GM12891 (cell line): Measurements from ENCODE around the gene URI1.
"Not testable (repeated sequence)": the region's sequence is repeated elsewhere in the genome, so short reads cannot be mapped to it uniquely, and the experiment has no call there.

ENCODE experiments used
- POLR2A ChIP-seq: IDR thresholded peaks from 2 replicates; pipeline ENCODE4 v1.6.1; 2011; ENCODE audit warnings: low read depth, low read length, control low read depth
- TAF1 ChIP-seq: IDR thresholded peaks from 2 replicates; pipeline ENCODE4 v1.6.1; 2011; ENCODE audit warnings: low read depth, low read length, control low read depth

DNA sequence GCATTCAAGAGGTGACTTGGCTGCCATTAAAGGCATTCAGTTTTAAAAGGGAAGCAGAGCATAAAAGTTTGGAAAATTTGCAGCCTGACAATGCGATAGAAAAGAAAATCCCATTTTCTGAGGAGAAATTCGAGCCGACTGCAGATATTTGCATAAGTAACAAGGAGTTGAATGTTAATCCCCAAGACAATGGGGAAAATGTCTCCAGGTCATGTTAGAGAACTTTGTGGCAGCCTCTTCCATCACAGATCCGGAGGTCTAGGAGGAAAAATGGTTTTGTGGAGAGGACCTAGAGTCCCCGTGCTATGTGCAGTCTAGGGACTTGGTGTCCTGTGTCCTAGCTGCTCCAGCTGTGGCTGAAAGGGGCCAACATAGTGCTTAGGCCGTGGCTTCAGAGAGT, 99.9 kb downstream of the URI1 start:
- not testable (repeated sequence) for TF ChIP-seq TAF1, POLR2A
